ENCODE results near the gene ZBTB20.

Gene ZBTB20

DNA sequence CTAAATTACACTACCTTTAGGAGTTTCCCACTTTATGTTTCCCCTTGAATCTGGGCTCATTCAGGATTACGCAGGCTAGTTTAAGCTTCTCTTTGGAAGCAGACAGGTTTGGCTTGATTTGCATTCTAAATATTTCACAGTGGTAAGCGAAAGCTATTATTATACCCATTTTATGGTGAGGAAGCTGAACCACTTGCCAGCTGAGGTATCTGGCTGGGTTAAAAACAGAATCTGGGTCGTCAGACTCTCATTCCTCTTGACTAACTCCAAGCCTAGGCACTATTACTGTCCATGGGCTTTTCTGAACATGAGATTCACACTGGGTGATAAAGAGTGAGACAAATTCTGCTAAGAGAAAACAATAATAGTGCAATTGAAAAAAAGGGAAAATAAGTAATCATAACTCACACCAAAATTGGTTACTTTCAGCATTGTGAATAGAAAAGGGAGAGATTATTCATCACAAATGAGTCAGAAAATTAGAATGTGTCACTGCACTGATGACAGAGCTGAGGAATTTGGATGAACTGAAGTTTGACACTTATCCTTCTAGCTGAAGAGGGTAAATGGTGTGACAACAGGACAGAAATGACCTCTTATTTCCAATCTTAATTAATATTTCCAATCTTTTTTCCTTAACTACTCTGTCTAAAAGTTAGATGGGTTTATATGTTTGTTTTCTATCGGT is 642.0 kb downstream of the ZBTB20 start:
- FAIRE-seq, result no peak

DNA sequence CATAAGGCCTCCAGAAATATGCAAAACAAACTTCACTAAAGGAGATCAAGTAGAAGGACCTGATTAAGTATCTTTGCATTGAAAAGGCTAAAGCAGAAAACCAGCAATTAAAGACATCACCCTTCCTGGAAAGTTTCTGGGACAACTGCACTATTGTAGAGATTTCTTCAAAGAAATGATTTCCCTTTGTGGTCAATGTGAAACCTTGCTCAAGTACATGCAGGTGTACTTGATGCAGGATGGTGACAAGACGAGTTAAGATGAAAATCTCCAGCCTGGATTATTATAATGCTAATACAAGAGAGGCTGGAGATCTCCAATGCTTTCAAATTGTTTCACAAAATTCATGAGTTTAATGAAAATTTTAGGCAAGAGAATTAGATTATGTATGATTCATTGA is 644.9 kb downstream of the ZBTB20 start:
- FAIRE-seq, result no peak

DNA sequence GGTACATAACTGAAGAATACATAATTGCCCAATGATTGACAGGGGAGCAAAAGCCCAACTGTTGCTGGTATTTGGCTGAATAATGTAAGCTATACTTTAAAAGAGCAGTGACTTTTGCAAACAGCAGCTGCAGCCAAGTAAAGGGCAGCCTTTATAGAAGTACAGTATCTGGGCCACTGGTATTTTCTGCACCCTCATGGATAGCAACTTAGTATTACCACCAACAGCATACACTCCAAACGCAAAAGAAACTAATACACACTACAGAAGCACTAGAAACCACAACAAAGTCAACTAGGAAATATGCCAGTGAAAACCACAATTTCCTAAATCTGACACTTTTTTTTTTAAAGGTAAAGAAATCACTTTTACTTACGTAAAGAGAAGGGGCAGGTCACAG is 647.1 kb downstream of the ZBTB20 start:
- FAIRE-seq, result no peak

DNA sequence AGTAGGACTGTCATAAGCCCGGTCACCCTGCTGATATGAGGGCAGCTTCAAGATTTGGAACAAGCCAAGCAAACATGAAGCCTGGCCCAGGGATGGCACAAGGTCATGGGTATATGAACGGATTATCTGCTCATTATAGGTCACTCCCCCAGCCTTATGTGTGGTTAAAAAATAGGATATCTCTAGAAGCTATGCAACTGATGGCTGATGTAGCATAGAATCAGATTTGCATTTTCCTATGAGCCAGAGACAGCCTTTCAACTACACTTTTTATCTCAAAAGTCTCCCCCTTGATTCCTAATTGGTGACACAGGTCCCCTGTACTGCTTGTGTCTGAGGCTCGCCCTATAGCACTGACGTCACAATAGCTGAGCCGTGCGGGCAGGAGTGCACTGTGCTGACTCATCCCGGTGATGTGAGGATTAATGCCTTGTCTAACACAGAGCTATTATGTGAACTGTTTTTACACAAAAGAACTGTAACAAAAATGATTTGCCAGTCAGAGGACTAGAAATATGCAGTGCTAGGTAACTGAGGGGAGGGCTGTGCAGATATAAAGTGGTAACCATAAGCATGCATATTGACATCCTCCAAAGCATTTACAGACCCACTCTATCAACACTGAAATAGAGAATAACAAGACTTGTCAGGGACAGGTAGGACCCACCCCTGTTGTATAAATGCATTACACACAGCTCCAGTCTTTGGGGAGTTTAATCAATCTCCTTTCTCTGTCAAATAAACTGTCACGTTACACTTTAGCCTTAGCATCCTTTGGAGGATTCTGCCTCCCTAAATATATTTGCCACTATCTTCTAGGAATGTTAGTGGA is 648.3 kb downstream of the ZBTB20 start:
- FAIRE-seq, result no peak

DNA sequence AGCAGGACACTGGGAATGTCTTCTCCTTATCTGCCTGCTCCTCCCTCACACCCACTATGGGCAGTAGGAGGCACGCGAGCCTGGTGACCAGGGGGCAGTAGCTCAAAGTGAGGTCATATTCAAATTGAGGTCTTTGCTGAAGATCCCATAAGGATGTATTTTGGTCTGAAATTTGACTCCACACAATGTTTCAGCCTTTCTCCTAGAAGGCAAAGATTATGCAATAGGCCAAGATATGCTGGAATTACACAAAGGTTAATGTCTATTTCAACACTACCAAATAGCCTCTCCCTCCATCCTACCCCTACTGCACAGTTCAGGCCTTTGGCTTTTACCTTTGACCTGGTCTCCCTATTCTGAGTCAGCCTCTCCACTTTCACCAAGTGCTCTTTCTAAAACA is 650.2 kb downstream of the ZBTB20 start:
- FAIRE-seq, result no peak

DNA sequence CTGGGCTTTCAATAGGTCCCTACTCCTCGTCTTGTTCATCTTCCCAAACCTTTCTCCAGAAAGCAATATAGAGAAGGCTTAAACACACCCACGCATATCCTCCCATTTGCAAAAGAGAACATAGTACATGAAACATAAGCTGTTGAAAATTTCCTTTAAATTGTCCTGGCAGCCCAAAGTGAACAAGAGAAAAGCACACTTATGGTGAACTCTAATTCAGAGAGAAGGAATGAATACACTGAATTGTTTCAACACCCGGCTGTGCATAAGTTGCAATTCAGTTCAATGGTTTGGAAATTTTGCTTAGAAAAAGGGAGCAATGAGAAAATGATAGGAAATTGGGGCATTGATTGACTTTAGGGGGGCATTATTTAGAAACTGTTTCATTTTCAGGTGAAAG is 650.6 kb downstream of the ZBTB20 start:
- no peak for FAIRE-seq

DNA sequence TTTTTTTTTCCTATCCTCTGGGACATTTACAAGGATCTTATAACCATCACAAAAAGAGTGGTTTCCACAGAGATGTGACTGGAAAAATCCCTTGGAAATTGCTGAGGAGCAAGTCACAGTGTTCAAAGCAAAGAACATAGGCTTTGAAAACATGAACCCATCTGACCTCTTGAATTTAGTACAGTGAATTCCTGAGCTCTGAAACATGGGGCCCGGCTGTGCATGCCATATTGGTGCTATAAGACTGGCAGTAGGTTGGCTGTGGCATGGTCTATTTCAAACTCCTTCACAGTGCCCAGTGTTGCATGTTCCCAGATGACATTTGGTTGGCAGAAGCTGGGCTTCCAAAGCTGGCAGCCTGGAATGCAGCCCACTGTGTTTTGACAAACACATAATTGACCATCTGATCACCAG is 651.1 kb downstream of the ZBTB20 start:
- FAIRE-seq, result no peak

DNA sequence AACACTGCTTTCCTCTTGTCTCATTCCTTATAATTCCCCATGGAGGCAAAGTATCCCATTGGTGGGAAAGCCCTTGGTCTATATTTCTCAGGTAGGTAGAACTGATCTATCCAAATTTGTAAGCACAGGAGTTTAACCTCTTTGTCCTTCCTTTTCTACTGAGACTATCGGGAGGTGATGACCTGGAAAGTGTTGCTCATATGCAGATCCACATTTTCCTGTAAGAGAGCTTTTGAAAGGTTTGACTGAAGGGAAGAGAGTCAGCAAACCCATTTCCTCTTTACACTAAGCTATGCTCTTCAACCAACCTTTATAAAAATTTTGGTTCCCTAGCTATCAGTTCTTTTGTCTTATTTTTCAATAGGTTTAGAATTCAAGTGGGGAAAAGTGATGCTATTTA is 652.6 kb downstream of the ZBTB20 start:
- no peak for FAIRE-seq

DNA sequence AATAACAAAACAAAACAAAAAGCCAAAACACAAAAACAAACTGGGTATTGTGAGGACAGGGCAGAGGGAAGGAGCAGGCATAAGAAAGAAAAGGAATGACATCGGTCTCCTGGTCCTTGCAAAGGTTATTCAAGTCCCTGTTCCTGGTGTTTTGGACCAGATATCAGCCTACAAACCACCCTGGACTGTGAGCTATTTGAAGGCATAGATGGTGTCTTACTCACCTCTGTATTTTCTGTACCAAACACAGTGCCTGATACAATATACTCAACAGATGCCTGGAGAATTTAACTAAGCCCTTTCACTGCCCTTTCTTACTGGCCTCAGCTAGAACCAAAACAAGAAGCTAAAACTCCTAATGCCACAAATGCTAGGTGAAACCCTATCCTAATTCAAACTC is 656.3 kb downstream of the ZBTB20 start:
- no peak for FAIRE-seq

DNA sequence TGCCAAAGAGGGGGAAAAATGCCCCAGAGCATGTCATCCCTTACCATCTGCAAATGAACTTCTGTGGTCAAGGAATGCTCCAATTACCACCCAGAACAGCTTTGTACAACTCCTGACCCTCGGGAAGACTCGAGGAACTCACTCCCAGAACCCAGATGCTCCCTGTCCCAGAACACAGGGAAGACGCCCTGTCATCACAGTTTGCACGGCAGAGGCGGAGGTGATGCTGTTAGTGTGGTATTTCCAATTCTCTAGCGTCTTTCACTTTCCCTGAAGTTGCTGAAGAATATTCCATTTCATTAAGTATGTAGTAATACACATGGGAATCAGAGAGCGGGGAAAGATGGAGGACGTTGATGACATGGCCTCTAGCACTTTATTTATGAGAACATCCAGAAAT is 659.6 kb downstream of the ZBTB20 start:
- no peak for FAIRE-seq

DNA sequence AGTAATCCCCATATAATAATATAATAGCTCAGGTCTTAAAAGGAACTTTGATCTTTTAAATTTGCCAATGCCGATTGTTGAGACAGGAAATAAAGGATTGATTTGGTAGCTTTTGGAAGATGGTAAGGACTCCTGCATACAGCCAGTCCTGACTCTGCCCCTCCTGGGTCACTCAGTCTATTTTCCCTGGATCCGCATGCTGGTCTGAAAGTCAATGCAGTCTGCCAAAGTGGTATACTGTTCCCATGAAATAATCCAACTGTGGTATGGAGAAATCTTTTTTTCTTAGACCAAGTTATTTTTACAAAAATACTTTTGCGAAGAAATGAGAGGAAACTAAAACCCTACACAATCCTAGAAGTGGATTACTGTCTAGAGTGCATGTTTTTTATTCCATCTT is 662.2 kb downstream of the ZBTB20 start:
- no peak for FAIRE-seq

DNA sequence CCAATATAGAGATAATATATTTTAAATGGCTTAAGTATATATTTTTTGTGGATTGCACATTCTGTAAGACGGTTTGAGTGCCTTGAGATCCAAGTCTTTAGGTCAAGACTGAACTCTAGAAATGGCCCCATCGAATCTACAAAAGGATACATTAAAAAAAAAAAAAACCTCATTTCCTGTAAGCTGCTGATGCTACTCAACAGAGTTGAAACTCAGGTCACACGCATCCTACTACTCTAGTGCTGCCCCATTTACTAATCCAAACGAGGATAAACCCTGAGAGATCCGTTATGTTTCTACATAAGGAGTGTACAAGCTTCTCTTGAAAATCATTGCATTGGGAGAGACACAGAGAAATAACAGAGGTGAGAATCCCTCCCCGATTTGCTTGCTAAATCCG is 666.0 kb downstream of the ZBTB20 start:
- no peak for FAIRE-seq

DNA sequence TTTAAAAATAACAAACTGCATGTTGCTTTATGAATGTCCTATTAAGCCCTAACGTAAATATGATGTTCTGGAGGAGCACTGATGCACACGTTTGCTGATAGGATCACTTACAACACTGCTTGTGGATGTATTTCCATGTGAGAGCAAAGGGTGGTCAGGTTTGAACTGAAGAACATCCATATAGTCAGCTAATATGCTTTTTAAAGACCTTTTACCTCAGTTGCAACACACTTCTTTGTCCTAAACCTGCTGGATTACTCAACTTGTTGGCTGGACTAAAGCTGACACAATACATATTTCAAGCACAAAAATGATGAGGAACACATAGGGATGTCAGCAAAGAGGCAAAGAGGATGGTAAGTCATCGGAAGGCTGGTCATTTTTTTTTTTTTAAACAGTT is 666.6 kb downstream of the ZBTB20 start:
- FAIRE-seq, result no peak

DNA sequence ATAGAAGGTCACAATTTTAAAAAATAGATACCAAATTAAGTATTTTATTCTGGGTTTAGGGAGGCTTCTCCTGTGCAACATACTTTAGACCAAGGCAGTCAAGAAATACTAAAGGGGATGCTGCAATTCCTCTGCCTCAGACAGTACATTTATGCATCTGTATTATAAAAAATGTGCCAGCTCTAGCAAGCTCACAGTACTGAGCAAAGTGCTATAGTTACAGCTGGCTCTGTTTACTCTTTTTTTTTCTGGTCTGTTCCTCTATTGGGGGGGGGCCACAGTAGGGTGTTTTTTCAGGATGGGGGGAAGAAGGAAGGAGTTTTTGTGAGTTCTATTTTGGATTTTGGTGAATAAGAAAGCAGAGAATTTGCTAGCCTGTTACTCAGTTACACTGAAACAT is 668.3 kb downstream of the ZBTB20 start:
- no peak for FAIRE-seq

DNA sequence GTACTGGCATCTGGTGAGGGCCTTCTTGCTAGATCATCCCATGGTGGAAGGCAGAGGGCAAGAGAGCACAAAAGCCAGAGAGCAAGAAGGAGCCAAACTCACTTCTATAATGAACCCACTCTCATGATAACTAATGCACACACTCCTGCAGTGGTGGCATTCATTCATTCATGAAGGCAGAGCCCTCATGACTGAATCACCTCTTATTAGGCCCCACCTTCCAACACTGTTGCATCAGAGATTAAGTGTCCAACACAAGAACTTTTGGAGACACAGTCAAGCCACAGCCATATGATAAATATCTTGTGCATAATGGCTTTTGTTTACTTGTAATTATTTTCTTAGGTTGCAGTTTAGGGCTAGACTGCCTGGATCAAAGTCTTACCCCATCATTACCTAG is 670.6 kb downstream of the ZBTB20 start:
- FAIRE-seq, result no peak

DNA sequence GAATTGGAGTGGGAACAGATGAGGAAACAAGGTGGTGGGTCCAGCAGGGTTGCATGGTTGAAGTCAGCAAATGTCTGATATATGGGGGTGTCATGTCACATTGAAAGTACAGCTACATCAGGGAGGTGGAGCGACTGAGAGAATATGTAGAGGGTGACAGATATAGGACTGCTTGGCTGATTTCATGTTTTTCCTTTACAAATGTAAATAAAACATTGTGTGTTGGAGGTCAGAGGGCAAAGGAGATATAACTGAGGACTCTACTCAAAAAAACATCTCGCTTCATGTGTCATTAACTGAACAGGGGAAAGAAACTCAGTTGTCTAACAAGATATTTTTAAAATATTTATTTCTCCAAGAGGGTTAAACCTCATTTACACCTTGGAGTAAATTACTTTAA is 675.6 kb downstream of the ZBTB20 start:
- FAIRE-seq, result no peak

DNA sequence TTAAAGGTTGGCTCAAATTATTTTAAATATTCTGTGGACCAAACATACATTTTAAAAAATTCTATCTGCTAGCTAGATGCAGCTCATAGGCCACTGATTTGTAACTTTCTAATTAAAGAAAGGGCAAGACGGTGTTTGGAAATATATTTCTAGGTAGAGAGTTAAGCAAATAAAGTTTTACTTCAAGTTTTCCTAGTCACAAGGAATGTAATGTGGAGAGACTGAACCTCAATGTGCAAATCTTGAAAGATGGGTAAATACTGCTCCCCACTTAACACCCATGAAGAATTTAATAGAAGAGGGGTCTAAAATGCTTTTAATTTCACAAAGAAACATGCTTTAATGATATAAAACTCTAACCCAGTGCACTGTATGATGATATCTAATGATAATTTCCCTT is 678.0 kb downstream of the ZBTB20 start:
- no peak for FAIRE-seq

DNA sequence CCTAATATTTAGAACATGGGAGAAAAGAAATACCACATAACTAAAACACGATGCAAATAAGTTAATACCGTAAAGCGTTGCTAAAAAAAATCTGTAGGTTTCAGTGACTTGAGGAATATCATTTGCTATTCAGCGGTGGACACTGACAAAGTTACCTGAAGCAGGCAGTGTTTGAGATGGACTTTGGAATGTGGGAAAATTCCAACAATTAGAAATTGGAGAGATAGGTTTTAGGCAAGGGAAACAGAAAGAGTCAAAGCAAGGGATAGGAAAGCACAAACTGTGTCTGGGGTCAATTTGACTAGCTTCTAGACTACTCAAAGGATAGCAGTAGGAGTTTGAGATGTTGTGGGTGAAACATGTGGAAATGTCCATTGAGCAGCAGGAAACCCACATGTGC is 680.3 kb downstream of the ZBTB20 start:
- FAIRE-seq, result no peak

DNA sequence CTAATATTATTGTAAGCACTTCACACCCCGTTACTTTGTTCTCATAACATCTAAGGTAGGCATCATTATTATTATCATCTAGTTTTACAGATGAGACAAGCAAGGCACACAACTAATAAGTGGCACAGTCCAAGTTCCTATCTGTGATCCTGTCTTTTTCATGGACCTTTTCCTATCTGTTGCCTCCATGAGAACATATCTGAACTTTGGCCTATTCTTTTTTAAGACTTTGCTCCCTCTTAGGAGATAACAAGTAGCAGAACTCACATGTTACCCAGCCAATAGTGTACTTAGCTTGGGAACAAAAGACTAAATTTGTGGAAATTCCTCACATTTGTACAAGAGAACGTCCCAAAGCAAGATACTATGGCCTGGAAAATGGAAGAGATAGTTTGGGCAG is 680.8 kb downstream of the ZBTB20 start:
- no peak for FAIRE-seq

DNA sequence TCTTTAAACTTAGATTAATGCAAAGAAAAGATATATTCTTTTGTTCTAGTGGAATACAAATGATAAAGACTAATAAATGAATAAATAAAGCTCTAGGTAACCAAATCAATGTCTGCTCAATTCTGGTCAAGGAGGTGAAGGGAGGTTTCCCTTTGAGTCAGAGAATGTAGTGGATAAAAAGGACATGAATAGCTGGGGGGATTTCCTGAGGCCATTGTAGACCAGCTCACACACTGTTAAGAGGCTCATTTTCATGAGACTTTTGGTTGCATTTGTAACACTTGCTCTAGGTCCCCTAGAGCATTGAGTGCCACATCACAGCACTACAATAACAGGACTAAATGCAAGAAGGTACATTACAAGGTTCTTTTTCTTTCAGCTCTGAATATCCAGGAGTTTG is 682.5 kb downstream of the ZBTB20 start:
- FAIRE-seq, result no peak

DNA sequence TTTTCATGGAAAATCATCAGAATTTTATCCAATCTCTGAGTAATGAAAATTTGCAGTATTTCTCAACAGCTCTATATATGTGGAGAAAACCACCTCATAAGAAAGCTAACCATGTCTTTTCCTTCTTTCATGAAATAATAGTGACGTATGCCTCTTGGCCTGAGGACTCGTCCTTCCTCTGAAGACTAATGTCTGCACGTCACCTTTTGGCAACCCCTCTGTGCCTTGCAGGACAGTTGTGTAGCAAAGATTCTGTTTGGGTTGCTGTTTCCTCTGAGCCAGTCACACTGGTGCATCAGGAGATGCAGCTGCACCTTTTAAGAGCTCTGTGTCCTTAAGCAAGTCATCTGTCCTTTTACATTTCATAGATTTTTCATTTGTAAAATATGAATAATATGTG is 684.3 kb downstream of the ZBTB20 start:
- FAIRE-seq, result no peak

DNA sequence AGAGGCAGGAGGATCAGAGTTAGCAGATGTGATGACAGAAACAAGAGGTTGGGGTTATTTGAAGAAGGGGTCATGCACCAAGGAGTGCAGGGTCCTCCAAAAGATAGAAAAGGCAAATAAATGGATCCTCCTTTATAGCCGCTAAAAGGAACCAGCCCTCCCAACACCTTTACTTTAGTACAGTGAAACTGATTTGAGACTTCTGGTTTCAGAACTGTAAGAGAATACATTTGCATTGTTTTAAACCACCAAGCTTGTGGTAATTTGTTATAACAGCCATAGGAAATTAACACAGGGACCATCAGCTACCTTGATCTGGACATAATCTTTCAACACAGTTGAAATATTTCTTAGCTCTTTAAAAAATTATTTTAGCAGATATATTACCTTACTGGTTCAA is 686.6 kb downstream of the ZBTB20 start:
- no peak for FAIRE-seq

DNA sequence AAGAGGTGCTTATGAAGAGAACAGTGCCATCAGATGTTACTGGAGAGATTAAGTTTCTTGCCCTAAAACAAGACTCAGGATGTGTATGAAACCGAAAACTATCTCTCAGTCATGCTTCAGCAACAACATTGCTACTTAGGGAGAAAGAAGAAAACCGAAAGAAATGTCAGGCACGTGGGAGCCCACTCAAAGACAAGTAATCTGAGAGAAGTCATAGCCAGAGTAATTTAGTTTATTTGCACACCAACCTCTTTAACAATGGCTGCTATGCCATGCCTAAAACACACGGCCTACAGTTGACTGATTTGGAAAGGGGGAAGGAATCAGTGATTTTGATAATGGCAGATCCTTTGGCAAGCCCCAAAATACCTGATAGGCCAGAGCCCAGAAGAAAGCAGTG is 690.3 kb downstream of the ZBTB20 start:
- no peak for FAIRE-seq

DNA sequence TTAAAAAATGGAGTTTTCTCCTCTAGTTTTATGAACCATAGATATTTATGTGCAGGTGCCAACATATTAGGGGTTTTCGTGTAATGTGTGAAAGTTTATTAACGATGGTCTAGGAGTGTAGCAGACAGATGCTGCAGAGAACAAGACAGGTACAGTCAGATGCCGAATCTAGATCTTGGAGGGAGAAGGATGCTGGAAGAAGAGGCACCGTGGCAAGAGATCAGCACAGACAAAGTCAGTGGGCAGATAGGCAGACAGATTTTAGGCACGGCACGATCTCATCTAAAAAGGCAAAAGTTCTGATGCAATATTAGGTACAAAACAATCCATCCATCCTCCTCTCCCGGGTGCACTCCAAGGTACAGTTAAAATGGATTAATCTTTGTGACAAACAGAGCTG is 691.7 kb downstream of the ZBTB20 start:
- no peak for FAIRE-seq
